Middle frontal gyrus (tissue), 1 donor: Measurements from ENCODE around the gene CAPN5.
A peak's percentile ranks its signal among the peaks of the same experiment; 100 is the strongest.

ENCODE experiments used
- DNase-seq: peaks from one replicate; pipeline ENCODE4 v3.0.0-alpha.2; 2015; ENCODE audit warnings: low spot score; ENCODE audit errors: extremely low spot score

Gene CAPN5

GRCh38 chr11:77148963-77149715, 82.4 kb downstream of the CAPN5 start:
- DNase-seq, result no peak

- no peak for DNase-seq
Observed at GRCh38 chr11:77149716-77150392, 83.1 kb downstream of the CAPN5 start.

- no peak for DNase-seq
Observed at GRCh38 chr11:77150836-77151235, 84.1 kb downstream of the CAPN5 start.

- DNase-seq, result no peak
Observed at GRCh38 chr11:77151804-77152509, 85.2 kb downstream of the CAPN5 start.

- DNase-seq, result no peak
Observed at GRCh38 chr11:77152846-77153245, 86.1 kb downstream of the CAPN5 start.

- DNase-seq, result no peak
Observed at GRCh38 chr11:77153276-77154185, 86.8 kb downstream of the CAPN5 start.

- peak; percentile 24 for DNase-seq
Observed at GRCh38 chr11:77154381-77155081, 87.8 kb downstream of the CAPN5 start.

- DNase-seq, result no peak
Observed at GRCh38 chr11:77155082-77155475, 88.3 kb downstream of the CAPN5 start.

GRCh38 chr11:77155556-77156130, 88.9 kb downstream of the CAPN5 start:
- no peak for DNase-seq

GRCh38 chr11:77156396-77157195, 89.8 kb downstream of the CAPN5 start:
- no peak for DNase-seq

- no peak for DNase-seq
Observed at GRCh38 chr11:77158041-77158695, 91.4 kb downstream of the CAPN5 start.

GRCh38 chr11:77159219-77159936, 92.6 kb downstream of the CAPN5 start:
- DNase-seq, result no peak

- no peak for DNase-seq
Observed at GRCh38 chr11:77159937-77160495, 93.2 kb downstream of the CAPN5 start.

GRCh38 chr11:77163271-77163670, 96.5 kb downstream of the CAPN5 start:
- no peak for DNase-seq

- DNase-seq, result no peak
Observed at GRCh38 chr11:77165066-77165465, 98.3 kb downstream of the CAPN5 start.

GRCh38 chr11:77166021-77166420, 99.2 kb downstream of the CAPN5 start:
- no peak for DNase-seq

GRCh38 chr11:77167111-77167626, 100.4 kb downstream of the CAPN5 start:
- DNase-seq, result no peak

GRCh38 chr11:77167791-77168190, 101.0 kb downstream of the CAPN5 start:
- no peak for DNase-seq
